WTC11 (cell line): ENCODE data around the gene FEN1.

Experiments used
- FOXK1 ChIP-seq: sonication (generic); formaldehyde crosslinking; IDR thresholded peaks from 2 replicates; pipeline ENCODE4 v1.8.0; 2022; ENCODE audit warnings: mild to moderate bottlenecking, moderate library complexity, missing genetic modification reagents
- IRF2 ChIP-seq: sonication (generic); formaldehyde crosslinking; IDR thresholded peaks from 2 replicates; pipeline ENCODE4 v1.8.0; 2022; ENCODE audit warnings: low read depth, missing genetic modification reagents, borderline replicate concordance
- TF ChIP-seq, protein P1 (sequence below): sonication (generic); formaldehyde crosslinking; IDR thresholded peaks from 2 replicates; pipeline ENCODE4 v1.8.0; 2022; ENCODE audit warnings: mild to moderate bottlenecking, missing genetic modification reagents
- TF ChIP-seq, protein P2 (sequence below): sonication (generic); formaldehyde crosslinking; IDR thresholded peaks from 2 replicates; pipeline ENCODE4 v1.8.0; 2023; ENCODE audit warnings: missing genetic modification reagents
- TF ChIP-seq, protein P3 (sequence below): fragments of 200-600 bp; IDR thresholded peaks from 2 replicates; pipeline ENCODE4 v1.8.0; 2022; ENCODE audit warnings: antibody characterized with exemption

DNA sequence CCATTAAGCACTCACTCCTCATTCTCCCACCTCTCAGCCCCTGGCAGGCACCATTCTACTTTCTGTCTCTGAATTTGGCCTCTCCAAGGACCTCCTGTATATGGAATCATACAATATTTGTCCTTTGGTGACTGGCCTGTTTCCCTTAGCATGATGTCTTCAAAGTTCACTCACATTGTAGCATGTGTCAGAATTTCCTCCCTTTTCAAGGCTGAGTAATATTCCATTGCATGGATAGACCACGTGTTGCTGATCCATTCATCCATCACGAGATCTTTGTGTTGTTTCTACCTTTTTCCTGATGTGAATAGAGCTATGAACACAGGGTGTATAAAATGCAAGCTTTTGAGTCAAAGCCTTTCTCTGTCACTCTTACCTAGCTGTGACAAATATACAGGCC lies 47.0 kb downstream of the FEN1 start:
- TF ChIP-seq, protein P1, sequence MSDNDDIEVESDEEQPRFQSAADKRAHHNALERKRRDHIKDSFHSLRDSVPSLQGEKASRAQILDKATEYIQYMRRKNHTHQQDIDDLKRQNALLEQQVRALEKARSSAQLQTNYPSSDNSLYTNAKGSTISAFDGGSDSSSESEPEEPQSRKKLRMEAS: no peak
- TF ChIP-seq IRF2 (CRISPR knock-in tag) (no peak), FOXK1 (no peak)
- TF ChIP-seq, protein P2, sequence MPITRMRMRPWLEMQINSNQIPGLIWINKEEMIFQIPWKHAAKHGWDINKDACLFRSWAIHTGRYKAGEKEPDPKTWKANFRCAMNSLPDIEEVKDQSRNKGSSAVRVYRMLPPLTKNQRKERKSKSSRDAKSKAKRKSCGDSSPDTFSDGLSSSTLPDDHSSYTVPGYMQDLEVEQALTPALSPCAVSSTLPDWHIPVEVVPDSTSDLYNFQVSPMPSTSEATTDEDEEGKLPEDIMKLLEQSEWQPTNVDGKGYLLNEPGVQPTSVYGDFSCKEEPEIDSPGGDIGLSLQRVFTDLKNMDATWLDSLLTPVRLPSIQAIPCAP (CRISPR knock-in tag): no peak
- TF ChIP-seq, protein P3, sequence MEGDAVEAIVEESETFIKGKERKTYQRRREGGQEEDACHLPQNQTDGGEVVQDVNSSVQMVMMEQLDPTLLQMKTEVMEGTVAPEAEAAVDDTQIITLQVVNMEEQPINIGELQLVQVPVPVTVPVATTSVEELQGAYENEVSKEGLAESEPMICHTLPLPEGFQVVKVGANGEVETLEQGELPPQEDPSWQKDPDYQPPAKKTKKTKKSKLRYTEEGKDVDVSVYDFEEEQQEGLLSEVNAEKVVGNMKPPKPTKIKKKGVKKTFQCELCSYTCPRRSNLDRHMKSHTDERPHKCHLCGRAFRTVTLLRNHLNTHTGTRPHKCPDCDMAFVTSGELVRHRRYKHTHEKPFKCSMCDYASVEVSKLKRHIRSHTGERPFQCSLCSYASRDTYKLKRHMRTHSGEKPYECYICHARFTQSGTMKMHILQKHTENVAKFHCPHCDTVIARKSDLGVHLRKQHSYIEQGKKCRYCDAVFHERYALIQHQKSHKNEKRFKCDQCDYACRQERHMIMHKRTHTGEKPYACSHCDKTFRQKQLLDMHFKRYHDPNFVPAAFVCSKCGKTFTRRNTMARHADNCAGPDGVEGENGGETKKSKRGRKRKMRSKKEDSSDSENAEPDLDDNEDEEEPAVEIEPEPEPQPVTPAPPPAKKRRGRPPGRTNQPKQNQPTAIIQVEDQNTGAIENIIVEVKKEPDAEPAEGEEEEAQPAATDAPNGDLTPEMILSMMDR: no peak
